GM10847 (cell line): ENCODE measurements around the gene KCNN1.

ENCODE experiments used
- POLR2A ChIP-seq: IDR thresholded peaks from 2 replicates; pipeline ENCODE4 v1.6.1; 2011; ENCODE audit not compliant: insufficient read length; ENCODE audit errors: extremely low read depth

KCNN1 gene

DNA sequence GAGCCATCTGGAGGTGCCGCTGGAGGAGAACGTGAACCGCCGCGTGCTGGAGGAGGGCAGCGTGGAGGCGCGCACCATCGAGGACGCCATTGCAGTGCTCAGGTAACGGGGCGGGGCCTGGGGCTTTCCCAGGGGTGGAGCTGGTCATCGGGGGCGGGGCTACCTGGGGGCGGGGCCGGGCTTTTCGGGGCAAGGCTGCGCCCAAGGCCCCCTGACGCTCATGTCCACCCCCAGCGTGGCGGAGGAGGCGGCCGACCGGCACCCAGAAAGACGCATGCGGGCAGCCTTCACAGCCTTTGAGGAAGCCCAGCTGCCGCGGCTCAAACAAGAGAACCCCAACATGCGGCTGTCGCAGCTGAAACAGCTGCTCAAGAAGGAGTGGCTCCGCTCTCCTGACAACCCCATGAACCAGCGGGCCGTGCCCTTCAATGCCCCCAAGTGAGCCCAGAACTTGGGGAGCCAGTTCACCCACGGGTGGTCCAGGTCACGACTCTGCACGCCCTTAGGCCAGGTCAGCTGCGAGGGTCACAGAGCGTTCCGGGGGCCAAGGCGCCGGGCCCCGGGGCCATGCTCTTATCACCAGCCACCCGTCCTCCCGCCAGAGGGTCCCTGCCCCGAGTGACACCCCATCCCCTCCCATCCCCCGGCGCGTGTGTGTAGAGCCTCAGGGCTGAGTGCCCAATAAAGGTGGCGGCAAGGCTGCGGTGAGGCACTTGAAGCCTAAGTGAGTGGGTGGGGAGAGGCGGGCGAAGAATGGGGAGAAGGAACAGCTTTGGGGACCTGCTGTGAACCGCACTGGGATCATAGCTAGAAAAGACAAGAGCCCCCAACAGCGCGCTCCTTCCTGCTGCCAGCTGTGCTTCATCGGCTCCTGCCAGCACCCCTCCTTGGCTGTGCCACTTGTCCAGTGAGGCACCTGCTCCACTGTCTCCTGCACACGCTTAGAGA lies 23.4 kb upstream of the KCNN1 start:
- no peak for TF ChIP-seq POLR2A

DNA sequence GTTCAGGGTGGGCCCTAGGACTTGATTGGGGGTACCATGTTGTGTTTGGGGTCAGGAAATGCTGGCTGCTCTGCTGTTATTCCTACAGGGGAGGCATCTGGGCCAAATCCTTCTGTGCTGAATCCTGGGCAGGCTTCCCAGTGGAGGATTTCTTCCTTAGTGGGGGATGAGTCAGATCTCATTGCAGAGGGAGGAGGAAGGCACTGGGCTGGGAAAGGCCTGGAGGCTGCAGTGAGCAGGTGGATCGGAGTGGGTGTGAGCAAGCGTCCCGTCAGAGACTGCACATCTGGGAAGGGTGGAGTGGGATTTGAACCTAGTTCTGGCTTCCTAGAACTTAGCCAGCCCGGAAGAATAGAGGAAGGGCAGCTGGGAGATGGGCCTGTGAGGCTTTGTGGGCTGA lies 22.6 kb upstream of the KCNN1 start:
- TF ChIP-seq POLR2A = no peak

DNA sequence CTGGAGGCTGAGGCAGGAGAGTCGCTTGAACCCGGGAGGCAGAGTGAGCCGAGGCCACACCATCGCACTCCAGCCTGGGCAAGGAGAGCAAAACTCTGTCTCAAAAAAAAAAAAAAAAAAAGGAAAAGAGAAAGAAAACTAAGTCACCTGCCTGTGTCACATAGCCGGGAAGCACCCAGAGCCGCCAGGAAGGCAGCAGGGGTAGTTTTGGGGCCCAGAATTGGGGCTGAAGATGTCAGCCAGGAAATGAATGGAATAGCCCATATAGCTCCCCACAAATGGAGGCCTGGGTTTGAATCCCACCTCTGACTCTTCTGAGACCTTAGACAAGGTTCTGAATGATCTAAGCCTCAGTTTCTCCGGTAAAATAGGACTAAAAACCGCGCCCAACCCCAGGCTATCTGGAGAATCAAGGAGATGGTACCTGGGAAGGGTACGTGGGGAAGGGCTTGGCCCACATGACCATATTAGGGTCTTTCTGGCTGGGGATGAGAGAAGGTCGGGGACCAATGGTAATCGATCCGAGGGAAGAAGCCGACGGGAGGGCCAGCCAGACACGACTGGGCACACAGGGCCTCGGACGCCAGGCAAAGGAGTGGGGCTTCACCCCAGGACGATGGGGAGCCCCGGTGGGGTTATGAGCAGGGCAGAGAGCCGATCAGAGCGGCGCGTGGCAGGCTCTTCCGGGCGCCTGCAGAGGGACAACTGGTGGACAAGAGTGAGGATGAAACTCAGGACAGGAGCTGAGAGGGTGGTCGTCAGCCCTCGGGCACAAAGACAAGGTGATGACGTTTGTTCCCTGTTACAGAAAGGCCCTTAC lies 19.7 kb upstream of the KCNN1 start:
- no peak for TF ChIP-seq POLR2A

DNA sequence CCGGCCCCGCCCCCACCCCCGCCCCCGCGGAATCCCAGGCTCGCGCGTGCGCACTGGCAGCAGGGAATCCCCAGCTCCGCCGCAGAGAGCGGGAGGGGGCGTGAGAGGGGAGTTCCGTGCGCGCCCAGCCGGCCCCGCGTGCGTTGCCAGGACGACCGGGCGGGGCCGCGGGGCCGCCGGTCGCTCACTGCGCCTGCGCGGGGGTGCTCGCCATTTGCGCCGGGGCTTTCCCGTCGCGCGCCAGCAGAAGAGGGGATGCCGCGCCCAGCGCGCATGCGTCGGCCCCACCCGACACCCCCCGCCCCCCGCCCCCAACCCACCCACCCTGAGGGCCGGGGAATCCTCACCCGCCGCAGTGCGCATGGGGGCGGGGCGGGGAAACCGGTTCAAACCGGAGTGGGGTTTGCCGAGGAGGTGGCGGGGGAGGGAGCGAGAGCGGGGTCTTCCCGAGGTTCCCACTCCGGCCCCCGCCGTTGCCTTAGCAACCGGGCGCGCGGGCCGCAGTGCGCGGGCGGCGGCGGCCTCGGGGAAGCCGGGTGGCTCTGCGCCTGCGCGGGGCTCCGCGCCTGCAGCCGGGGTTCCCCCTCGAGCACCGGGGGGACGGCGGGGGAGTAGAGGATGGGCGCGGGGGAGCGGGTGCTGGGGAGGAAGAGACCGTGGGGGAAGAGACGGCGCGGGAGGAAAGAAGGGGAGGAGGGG lies 18.9 kb upstream of the KCNN1 start:
- TF ChIP-seq POLR2A = no peak

DNA sequence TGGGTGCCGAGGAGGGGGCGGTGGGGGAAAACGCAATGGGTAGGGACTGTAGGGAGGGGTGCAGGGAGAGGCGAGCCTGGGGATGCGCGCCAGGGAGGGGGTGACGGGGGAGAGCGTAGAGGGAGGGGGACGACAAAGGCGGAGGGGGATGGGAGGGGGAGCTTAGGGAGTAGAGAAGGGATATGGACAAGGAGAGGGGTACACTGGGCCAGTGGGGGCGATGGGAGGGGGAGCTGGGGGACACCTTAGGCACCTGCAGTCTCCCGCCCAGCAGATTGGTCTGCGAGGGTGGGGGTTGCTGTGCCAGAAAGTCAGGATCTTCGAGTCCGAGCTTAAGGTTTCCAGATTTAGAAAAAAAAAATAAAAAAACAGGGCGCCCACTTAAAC lies 18.4 kb upstream of the KCNN1 start:
- TF ChIP-seq POLR2A = no peak

DNA sequence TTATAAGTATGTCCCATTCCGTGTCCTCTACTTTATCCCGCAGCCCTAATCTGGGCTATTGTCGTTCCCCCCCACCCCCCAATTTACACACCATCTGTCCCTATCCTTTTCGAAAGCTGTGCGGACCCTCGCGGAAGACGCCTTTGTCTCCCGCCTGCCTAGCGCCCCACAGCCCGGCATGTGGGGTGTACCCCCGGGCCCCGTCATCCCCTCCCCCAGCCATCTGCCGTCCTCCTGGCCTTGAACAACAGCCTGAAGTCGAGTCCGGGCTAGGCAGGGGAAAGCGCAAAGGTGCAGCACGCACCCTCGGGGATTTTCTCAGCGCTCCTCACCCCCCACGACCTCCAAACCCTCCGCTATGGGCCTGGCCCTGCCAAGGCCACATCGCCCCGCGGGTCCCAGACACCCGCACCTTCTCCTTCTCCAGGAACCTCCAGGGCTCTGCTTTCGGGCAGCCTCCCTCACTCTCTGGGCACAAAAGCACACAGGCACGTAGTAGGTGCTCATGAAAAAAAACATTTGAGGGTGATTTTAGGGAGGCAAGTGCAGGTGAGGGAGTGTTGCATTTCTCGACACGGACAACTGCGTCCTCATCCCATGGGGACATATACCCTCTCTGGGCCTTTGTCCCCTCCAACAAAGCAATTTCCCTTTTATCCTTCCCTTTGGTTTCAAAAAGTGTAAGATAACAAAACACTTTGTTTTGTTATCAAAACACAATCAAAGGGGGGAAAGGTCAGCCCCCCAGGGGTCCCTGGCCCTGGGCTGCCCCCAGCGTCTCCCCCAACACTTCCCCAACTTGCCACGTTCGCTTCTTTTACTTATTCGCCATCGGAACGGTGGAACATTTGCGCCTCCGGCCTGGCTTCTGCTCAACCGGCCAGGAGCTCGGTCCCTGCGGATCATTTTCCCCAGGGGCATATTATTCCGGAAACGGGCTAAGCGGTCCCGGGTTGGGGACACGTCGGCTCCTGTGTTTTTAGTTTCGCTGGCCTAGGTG lies 17.7 kb upstream of the KCNN1 start:
- no peak for TF ChIP-seq POLR2A

DNA sequence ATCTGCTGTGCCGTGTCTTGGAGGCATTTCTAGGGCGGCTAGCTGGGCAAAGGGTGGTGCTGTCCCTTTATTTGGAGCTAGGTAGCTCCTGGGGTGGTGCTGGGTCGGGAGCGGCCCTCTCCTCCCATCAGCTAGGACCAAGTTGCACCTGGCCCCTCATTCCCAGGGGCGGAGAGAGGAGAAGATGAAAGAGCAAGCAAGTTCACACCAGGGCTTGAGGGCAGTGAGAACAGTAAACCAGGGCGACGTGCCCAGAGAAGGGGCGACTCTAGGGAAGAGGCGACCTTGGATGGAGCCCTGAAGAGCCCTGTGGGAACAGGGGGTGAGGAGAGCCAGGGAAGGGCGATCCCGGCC lies 17.0 kb upstream of the KCNN1 start:
- no peak for TF ChIP-seq POLR2A

DNA sequence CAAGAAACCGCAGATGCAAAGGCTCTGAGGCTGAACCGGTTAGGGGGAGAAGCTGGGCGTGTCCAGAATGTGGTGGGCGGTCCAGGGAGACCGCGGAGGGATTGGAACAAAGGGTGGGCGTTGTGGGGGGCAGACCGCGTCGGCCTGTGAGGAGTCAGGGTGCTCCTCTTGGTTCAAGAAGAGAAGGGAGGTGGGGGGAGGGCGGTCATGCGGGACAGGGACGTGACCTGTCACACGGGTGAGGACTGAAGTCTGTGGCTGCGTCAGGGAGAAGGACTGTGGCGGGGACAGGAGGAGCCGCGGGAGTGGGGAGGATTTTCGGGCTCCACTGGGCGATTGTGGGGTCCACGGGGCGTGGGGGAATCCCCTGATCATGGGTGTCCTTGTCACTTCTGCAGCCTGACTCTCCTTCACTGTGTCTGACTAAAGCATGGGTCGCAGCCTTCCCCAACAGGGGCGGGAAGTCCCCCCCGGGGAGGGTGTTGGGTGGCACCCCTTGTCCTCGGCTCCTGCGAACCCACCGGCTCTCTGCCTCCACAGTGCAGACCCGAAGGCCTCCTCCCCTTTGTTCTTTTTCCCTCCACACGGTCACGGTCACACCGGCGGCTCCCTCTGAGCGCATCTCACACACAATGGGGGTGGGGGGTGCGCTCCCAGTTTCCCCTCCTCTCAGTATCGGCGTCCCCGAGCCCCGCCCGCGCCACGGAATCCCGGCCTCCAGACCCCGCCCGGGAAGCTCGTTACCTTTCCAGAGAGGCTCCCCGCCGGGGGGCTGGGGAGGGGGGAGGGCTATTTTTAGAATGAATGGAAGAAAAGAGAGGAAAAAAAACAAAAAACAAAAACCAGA lies 16.4 kb upstream of the KCNN1 start:
- no peak for TF ChIP-seq POLR2A

DNA sequence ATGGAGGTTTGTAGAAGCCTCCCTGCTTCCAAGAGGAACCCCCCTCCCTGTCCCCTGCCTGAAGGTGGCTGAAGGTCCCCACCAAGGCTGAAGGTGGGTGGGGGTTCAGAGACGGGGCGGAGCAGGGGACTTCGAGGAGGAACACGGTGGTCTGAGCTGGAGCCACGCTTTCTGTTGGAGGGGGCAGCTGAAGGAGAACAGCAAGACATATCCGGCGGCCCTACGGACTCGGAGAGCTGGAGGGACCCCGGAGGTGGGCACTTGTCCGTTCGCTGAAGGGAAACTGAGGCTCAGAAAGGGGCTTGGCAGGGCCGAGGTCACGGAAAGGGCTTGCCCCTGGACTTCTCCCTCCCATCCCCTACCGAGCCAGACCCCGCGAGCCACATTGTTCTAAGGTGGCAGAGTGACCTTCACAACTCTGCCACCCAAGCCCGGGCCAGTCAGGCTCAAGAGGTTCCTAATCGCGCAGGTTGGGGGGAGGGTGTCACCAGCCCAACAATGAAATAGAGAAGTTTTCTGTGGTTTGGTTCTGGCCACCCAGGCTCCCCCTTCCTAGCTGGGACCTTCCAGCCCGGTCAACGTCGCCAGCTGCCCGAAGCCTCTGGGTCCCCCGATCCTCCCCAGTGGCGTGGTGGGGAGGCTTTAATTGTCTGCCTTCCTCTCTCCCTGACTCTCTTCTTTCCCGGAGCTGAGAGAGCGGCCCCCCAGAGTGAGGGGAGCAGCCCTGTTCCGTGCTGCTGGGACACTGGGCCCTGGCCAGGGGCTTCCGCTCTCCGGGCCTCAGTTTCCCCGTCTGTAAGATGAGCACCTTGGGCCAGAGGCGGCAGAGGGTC lies 15.5 kb upstream of the KCNN1 start:
- no peak for TF ChIP-seq POLR2A

DNA sequence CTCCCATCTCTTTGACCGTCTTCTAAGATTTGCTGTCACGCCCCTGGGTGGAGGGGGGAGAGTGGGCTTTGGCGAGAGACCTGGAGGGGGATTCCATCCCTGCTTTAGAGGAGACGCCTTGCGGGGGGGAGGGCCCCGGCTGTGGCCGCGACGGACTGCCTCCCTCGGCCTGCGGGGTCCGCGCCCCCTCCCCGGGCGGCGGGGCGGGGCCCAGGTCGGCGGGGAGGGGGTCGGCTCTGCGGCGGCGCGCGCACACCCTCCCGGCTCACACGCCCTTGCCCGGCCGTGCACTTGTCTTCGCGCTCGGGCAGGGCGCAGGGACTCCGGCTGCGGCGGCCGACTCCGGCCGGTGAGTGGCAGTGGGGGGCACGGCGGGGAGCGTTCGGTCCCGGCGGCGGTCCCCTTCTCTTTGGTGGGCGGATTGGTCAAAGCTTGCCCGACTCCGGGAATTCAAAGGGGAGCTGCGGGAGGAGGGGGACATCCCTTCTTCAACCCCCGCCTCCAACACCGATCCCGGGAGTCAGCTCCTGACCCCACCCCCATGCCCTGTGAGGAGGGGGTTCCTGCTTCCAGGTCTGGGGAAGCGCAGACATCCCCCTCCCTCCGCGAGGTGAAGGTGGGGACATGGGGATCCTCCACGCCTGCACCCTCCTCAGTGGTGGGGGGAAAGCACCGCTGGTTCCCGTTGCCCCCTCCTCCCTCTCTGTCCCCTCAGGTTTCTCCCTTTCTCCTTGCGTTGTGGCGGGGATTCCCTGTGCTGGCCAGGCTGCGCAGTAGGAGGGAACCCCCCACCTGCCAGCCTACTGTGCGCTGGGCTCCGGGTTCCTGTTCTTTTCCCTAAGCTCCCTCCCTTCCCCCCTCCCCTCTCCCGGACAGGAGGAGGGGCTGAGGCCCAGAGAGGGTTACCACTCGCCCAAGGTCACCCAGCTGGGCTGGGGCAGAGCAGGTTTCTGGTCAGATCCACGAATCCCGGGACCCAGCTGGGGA lies 14.6 kb upstream of the KCNN1 start:
- TF ChIP-seq POLR2A = no peak

DNA sequence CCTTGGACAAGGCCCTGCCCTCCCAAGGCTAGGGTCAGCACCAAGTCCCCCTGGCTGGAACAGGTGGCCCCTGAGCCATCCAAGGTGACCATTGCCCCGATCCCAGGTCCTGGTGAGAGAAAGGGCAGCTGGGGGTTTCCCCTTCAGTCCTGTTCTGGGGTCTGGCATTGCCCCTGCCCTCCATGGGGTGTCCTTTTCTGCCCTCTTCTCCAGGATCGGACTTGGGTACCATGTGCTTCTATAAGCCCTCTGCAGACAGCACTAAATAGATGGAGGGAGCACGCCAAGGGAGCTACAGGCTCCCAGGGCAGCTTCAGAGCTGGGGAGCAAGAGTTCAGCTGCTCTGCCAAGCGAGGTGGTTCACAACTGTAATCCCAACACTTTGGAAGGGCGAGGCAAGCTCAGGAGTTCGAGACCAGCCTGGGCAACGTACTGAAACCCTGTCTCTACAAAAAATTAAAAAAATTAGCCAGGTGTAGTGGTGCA lies 13.5 kb upstream of the KCNN1 start:
- TF ChIP-seq POLR2A = no peak

DNA sequence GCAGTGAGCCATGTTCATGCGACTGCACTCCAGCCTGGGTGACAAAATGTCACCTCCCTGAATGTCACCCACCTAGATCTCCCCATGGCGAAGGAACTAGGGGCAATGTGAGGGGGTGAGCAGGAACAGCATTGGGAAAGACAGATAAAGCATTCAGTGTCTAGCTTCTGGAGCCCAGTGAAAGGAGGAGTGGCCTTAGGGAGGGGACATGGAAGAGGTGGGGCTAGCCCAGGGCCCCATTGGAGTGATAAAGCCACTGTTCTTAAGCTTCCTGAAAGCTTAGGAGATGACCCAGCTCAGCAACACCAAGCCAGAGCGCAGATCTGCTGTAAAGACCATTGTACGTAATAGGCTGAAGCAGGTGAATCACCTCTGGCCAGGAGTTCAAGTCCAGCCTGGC lies 13.0 kb upstream of the KCNN1 start:
- TF ChIP-seq POLR2A = no peak

DNA sequence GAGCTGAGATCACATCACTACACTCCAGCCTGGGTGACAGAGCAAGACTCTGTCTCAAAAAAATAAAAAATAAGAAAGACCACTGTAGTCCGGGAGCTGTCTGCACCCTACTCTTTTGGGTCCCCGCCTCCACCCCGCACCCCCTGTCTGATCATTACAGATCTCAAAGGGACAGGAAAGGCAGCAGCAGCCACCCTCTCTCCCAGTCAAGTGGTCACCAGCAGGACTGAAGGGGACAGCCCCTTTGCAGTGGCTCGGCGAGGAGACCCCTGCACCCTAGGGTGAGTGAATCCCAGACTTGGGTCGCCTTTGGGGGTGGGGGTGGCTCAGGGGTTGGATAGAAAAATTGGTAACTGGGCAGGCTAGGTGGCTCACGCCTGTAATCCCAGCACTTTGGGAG lies 12.5 kb upstream of the KCNN1 start:
- TF ChIP-seq POLR2A = no peak
